ENCODE results near the gene IFI35. TPM values are rescaled to one million over a fixed set of nuclear protein-coding genes. Genes with fewer than 3 reads are reported as not detected.
"Not testable (repeated sequence)": the region's sequence is repeated elsewhere in the genome, so short reads cannot be mapped to it uniquely, and the experiment has no call there.

Gene IFI35
- total and polyA plus RNA-seq, 4 experiments from 2014 or later: 33.1 to 66.2 (median 47.9) TPM

DNA sequence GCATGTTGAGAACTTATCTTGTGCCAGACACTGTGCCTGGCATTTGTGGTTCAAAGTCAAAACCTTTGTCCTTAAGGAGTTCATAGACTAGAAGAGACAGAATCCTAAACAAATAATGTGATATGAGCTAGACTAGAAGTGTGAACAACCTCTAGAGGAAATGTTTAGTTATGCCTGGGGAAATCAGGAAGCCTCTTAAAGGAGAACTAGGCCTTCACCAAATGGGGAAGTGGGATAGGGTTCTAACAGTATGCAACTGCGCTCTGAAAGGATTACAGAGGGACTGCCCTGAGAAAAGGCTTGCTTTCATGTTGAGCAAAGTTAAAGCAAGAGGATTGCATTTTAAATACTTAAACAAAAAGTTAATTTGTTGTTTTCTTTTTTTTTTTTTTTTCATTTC lies 21.4 kb upstream of the IFI35 start:
- Histone ChIP-seq H3K4me1 (ENCODE audit: insufficient read depth, low read length) (peaks cover 17% of the 10 kb centered on the region), H3K27me3 (ENCODE audit: insufficient read depth, low read length) (no peaks in the 10 kb centered on the region), H3K27ac (ENCODE audit: low read depth, low read length) (no peak overlapping the region), H3K9me3 (ENCODE audit: control insufficient read depth in 1 of 2, low read length in 2 of 2) (no peaks in the 10 kb centered on the region), H3K36me3 (ENCODE audit: insufficient read depth, low read length) (peaks cover 36% of the 10 kb centered on the region), H3K4me3 (ENCODE audit: low read length in 2 of 2) (no peak overlapping the region)
- Mint-ChIP-seq H3K9me3 (peaks cover 0 to 3% (median 0%) of the 10 kb centered on the region in 8 donors), H3K27me3 (no peaks in the 10 kb centered on the region), H3K4me3 (peak overlapping the region in 1 of 8 donors; percentile 20), H3K27ac (peak overlapping the region in 3 of 7 donors; percentile 17 to 55 (median 29)), H3K4me1 (peaks cover 17 to 32% (median 22%) of the 10 kb centered on the region in 4 donors), H3K36me3 (peaks cover 17 to 54% of the 10 kb centered on the region in 2 donors)
- ChIA-PET CTCF (ENCODE audit: partially characterized antibody) (interaction anchor here (2.1 kb wide), 1 partner anchor 13 kb away, joined by 7 read pairs; the partner anchor contains the start of gene RPL27), POLR2A (ENCODE audit: partially characterized antibody) (interaction anchor here (0.6 kb wide), 1 partner anchor 408 kb away, joined by 4 read pairs; the partner anchor contains the start of gene PSMC3IP)
- intact Hi-C loops (cut with micrococcal nuclease): no loop called here
- no peak for DNase-seq

- H3K4me1 Mint-ChIP-seq: peaks cover 0 to 10% (median 6%) of the 10 kb centered on the region in 4 donors
- peaks cover 57% of the 10 kb centered on the region for H3K36me3 ChIP-seq (ENCODE audit: insufficient read depth, low read length)
- peaks cover 0 to 1% (median 0%) of the 10 kb centered on the region in 8 donors for H3K9me3 Mint-ChIP-seq
- intact Hi-C loops (cut with micrococcal nuclease): no loop called here
- H3K9me3 ChIP-seq (ENCODE audit: control insufficient read depth in 1 of 2, low read length in 2 of 2): no peaks in the 10 kb centered on the region
- H3K36me3 Mint-ChIP-seq: peaks cover 36 to 69% of the 10 kb centered on the region in 2 donors
- no peak overlapping the region for H3K4me3 Mint-ChIP-seq
- no peak overlapping the region for H3K27ac Mint-ChIP-seq
- H3K27ac ChIP-seq (ENCODE audit: low read depth, low read length): no peak overlapping the region
- POLR2A ChIA-PET (ENCODE audit: partially characterized antibody): no interaction called here
- DNase-seq: no peak
- CTCF ChIA-PET (ENCODE audit: partially characterized antibody): no interaction called here
- H3K4me3 ChIP-seq (ENCODE audit: low read length in 2 of 2): no peak overlapping the region
- no peaks in the 10 kb centered on the region for H3K27me3 Mint-ChIP-seq
- no peaks in the 10 kb centered on the region for H3K27me3 ChIP-seq (ENCODE audit: insufficient read depth, low read length)
- no peaks in the 10 kb centered on the region for H3K4me1 ChIP-seq (ENCODE audit: insufficient read depth, low read length)
Observed at GRCh38 chr17:42989141-42989540, 17.4 kb upstream of the IFI35 start.

DNA sequence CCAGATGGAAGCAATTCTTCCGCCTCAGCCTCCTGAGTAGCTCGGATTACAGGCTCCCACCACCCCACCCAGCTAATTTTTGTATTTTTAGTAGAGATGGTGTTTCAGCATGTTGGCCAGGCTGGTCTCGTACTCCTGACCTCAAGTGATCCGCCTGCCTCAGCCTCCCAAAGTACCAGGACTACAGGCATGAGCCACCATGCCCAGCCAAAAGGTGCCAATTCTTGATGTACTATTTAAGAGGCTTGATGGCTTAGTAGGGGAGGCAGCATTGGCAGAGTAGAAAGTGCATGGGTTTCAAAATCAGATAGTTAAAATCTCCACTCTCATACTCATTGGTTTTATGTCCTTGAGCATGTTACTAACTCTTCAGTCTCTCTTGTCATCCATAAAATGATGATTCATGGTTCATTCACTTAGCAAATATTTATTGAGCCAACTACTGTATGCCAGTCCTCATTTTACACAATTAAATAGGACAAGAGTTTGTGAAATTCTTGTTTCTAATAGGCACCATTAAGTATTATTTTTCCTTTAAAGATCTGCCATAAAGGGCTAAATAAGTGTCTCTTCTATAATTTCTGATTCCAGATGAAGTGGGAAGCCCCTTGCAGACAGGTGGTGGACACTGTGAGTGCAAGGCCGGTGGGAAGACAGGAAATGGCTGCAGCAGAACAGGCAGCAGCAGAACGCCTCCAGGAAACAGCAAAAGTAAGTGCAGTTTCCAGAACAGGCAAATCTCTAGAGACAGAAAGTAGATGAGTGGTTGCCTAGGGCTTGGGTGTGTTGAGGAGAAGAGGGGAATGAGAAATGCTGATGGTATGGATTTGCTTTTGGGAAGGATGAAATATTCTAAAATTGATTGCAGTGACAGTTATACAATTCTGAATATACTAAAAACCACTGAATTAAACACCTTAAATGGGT lies 16.6 kb upstream of the IFI35 start:
- Mint-ChIP-seq H3K4me1 (peaks cover 0 to 10% (median 4%) of the 10 kb centered on the region in 4 donors), H3K9me3 (peaks cover 0 to 1% (median 0%) of the 10 kb centered on the region in 8 donors), H3K36me3 (peaks cover 41 to 70% of the 10 kb centered on the region in 2 donors), H3K27ac (peak overlapping the region in 2 of 7 donors; percentile 32 to 44), H3K4me3 (no peak overlapping the region), H3K27me3 (no peaks in the 10 kb centered on the region)
- intact Hi-C loops (cut with micrococcal nuclease): loop anchor here (10.0 kb wide), 1 partner anchor 265 kb away; no protein-coding TSS in a partner anchor
- ChIA-PET POLR2A (ENCODE audit: partially characterized antibody) (no interaction called here), CTCF (ENCODE audit: partially characterized antibody) (no interaction called here)
- Histone ChIP-seq H3K9me3 (ENCODE audit: control insufficient read depth in 1 of 2, low read length in 2 of 2) (no peaks in the 10 kb centered on the region), H3K27ac (ENCODE audit: low read depth, low read length) (no peak overlapping the region), H3K36me3 (ENCODE audit: insufficient read depth, low read length) (peaks cover 54% of the 10 kb centered on the region), H3K4me1 (ENCODE audit: insufficient read depth, low read length) (no peaks in the 10 kb centered on the region), H3K4me3 (ENCODE audit: low read length in 2 of 2) (no peak overlapping the region), H3K27me3 (ENCODE audit: insufficient read depth, low read length) (no peaks in the 10 kb centered on the region)
- no peak for DNase-seq

DNA sequence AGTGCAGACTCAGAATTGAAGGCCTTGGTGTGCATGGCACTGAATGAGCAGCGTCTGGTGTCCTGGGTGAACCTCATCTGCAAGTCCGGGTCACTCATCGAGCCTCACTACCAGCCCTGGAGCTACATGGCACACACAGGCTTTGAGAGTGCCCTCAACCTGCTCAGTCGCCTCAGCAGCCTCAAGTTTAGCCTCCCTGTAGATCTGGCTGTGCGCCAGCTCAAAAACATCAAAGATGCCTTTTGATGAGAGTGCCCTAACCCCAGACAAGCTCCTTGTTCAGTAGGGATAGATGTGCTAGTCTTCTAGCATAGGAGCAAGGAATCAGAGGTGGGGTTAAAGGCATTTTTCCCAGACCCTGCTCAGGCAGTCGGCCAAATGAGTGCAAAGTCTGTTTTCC lies 15.1 kb upstream of the IFI35 start:
- Histone ChIP-seq H3K36me3 (ENCODE audit: insufficient read depth, low read length) (peaks cover 50% of the 10 kb centered on the region), H3K27me3 (ENCODE audit: insufficient read depth, low read length) (no peaks in the 10 kb centered on the region), H3K4me1 (ENCODE audit: insufficient read depth, low read length) (no peaks in the 10 kb centered on the region), H3K9me3 (ENCODE audit: control insufficient read depth in 1 of 2, low read length in 2 of 2) (no peaks in the 10 kb centered on the region), H3K4me3 (ENCODE audit: low read length in 2 of 2) (no peak overlapping the region), H3K27ac (ENCODE audit: low read depth, low read length) (no peak overlapping the region)
- H3K27me3 Mint-ChIP-seq: no peaks in the 10 kb centered on the region
- ChIA-PET POLR2A (ENCODE audit: partially characterized antibody) (interaction anchor here (0.8 to 1.0 kb wide), 3 partner anchors 11 to 370 kb away, joined by 3 read pairs; partner anchors contain the start of gene RUNDC1), CTCF (ENCODE audit: partially characterized antibody) (no interaction called here)
- H3K9me3 Mint-ChIP-seq: no peaks in the 10 kb centered on the region
- H3K36me3 Mint-ChIP-seq: peaks cover 38 to 65% of the 10 kb centered on the region in 2 donors
- H3K4me1 Mint-ChIP-seq: peaks cover 0 to 3% (median 0%) of the 10 kb centered on the region in 4 donors
- DNase-seq: no peak
- intact Hi-C loops (cut with micrococcal nuclease): loop anchor here (10.0 kb wide), 1 partner anchor 267 kb away; no protein-coding TSS in a partner anchor
- peak overlapping the region in 1 of 7 donors; percentile 12 for H3K27ac Mint-ChIP-seq
- H3K4me3 Mint-ChIP-seq: no peak overlapping the region

DNA sequence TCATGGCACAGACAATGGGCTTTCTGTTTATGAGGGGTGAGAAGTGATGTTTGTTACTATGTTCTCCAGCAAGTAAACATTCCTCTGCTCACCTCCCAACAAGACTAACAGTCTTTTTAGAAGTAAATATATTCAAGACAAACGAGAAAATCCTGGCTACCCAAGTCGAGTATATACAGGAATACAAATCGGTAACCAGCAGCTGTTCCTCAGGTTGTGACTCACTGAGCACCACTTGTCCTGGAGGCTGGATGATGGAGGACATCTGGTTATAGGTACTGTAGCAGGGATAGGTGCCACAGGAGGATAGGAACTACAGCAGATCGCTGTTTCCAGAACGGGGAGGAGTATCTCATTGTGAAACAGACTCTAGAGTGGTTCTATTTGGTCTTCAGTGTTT lies 13.7 kb upstream of the IFI35 start:
- Mint-ChIP-seq H3K27me3 (no peaks in the 10 kb centered on the region), H3K4me3 (no peak overlapping the region), H3K4me1 (peaks cover 2 to 12% (median 2%) of the 10 kb centered on the region in 4 donors), H3K9me3 (no peaks in the 10 kb centered on the region), H3K27ac (peak overlapping the region in 1 of 7 donors; percentile 46), H3K36me3 (peaks cover 34 to 53% of the 10 kb centered on the region in 2 donors)
- Histone ChIP-seq H3K4me3 (ENCODE audit: low read length in 2 of 2) (no peak overlapping the region), H3K36me3 (ENCODE audit: insufficient read depth, low read length) (peaks cover 41% of the 10 kb centered on the region), H3K4me1 (ENCODE audit: insufficient read depth, low read length) (peaks cover 5% of the 10 kb centered on the region), H3K9me3 (ENCODE audit: control insufficient read depth in 1 of 2, low read length in 2 of 2) (no peaks in the 10 kb centered on the region), H3K27ac (ENCODE audit: low read depth, low read length) (no peak overlapping the region), H3K27me3 (ENCODE audit: insufficient read depth, low read length) (no peaks in the 10 kb centered on the region)
- intact Hi-C loops (cut with micrococcal nuclease): loop anchor here (10.0 kb wide), 1 partner anchor 268 kb away; no protein-coding TSS in a partner anchor
- POLR2A ChIA-PET (ENCODE audit: partially characterized antibody): no interaction called here
- CTCF ChIA-PET (ENCODE audit: partially characterized antibody): no interaction called here
- DNase-seq: no peak

DNA sequence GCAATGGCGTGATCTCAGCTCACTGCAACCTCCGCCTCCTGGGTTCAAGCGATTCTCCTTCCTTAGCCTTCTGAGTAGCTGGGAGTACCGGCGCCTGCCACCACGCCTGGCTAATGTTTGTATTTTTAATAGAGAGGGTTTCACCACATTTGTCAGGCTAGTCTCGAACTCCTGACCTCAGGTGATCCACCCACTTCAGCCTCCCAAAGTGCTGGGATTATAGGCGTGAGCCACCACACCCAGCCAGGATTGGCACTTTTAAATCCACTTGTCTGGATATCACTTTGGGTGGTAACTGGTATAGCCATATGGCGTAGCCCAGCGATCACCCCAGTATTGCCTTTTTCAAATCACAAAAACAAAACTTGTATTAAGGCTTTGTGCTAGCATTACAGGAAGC lies 12.7 kb upstream of the IFI35 start:
- H3K36me3 Mint-ChIP-seq: peaks cover 31 to 53% of the 10 kb centered on the region in 2 donors

More for the DNA sequence above, 12.7 kb upstream of the IFI35 start:
- H3K4me3 Mint-ChIP-seq; CTCF ChIA-PET (ENCODE audit: partially characterized antibody); H3K4me3 ChIP-seq (ENCODE audit: low read length in 2 of 2); H3K9me3 ChIP-seq (ENCODE audit: control insufficient read depth in 1 of 2, low read length in 2 of 2); H3K27ac ChIP-seq (ENCODE audit: low read depth, low read length); POLR2A ChIA-PET (ENCODE audit: partially characterized antibody); H3K27me3 ChIP-seq (ENCODE audit: insufficient read depth, low read length); DNase-seq; H3K4me1 ChIP-seq (ENCODE audit: insufficient read depth, low read length); H3K27me3 Mint-ChIP-seq; H3K9me3 Mint-ChIP-seq: not testable (repeated sequence)
- H3K36me3 ChIP-seq (ENCODE audit: insufficient read depth, low read length): peaks cover 34% of the 10 kb centered on the region
- Mint-ChIP-seq H3K4me1 (peaks cover 4 to 21% (median 9%) of the 10 kb centered on the region in 4 donors), H3K27ac (peak overlapping the region in 2 of 7 donors; percentile 48 to 60)
- intact Hi-C loops (cut with micrococcal nuclease): loop anchor here (10.0 kb wide), 1 partner anchor 269 kb away; no protein-coding TSS in a partner anchor

Measured in CD4-positive, alpha-beta memory T cell (primary cell).